ENCODE measurements around the gene ZBTB34.

The ZBTB34 gene

GRCh38 chr9:126880226-126880946 is 19.9 kb downstream of the ZBTB34 start:
- no peak for DNase-seq

GRCh38 chr9:126880947-126881332 is 20.5 kb downstream of the ZBTB34 start:
- DNase-seq = no peak

GRCh38 chr9:126882746-126883145 is 22.3 kb downstream of the ZBTB34 start:
- DNase-seq = no peak

GRCh38 chr9:126883636-126884035 is 23.2 kb downstream of the ZBTB34 start:
- DNase-seq = no peak

- no peak for DNase-seq
These were observed 24.7 kb downstream of the ZBTB34 start for GRCh38 chr9:126885131-126885641.

GRCh38 chr9:126886034-126886822 is 25.8 kb downstream of the ZBTB34 start:
- DNase-seq = no peak

- DNase-seq = no peak
These were observed 26.5 kb downstream of the ZBTB34 start for GRCh38 chr9:126886897-126887296.

- DNase-seq = no peak
These were observed 31.2 kb downstream of the ZBTB34 start for GRCh38 chr9:126891676-126892075.

GRCh38 chr9:126893079-126893478 is 32.6 kb downstream of the ZBTB34 start:
- no peak for DNase-seq

- DNase-seq = no peak
These were observed 33.7 kb downstream of the ZBTB34 start for GRCh38 chr9:126894052-126894603.

- DNase-seq = no peak
These were observed 41.8 kb downstream of the ZBTB34 start for GRCh38 chr9:126902210-126902609.

GRCh38 chr9:126904586-126904985 is 44.1 kb downstream of the ZBTB34 start:
- DNase-seq = no peak

- DNase-seq = no peak
These were observed 45.7 kb downstream of the ZBTB34 start for GRCh38 chr9:126906091-126906490.

GRCh38 chr9:126907058-126907457 is 46.6 kb downstream of the ZBTB34 start:
- DNase-seq = no peak

- DNase-seq = peak; percentile 96
These were observed 54.2 kb downstream of the ZBTB34 start, which contains the start of gene RALGPS1 for GRCh38 chr9:126914458-126915280. RALGPS1 (plus strand) TSS chr9:126914782; CDS start chr9:126962290, 47,508 bp downstream.

- no peak for DNase-seq
These were observed 54.9 kb downstream of the ZBTB34 start for GRCh38 chr9:126915281-126915816.

GRCh38 chr9:126915846-126916543 is 55.6 kb downstream of the ZBTB34 start:
- DNase-seq = no peak

- DNase-seq = no peak
These were observed 56.5 kb downstream of the ZBTB34 start for GRCh38 chr9:126916909-126917308.

- DNase-seq = no peak
These were observed 58.8 kb downstream of the ZBTB34 start for GRCh38 chr9:126919193-126919592.

GRCh38 chr9:126925876-126926275 is 65.4 kb downstream of the ZBTB34 start:
- no peak for DNase-seq

GRCh38 chr9:126926364-126926763 is 65.9 kb downstream of the ZBTB34 start:
- DNase-seq = no peak

- DNase-seq = no peak
These were observed 67.0 kb downstream of the ZBTB34 start for GRCh38 chr9:126927419-126927818.

All from NCI-H226 (cell line).